ENCODE measurements around the gene ZNF841. TPM values are rescaled to one million over a fixed set of nuclear protein-coding genes. Genes with fewer than 3 reads are reported as not detected.

Gene ZNF841
- 10 to 100 TPM; 11.2 to 32.9 (median 21.8) TPM for total RNA-seq

DNA sequence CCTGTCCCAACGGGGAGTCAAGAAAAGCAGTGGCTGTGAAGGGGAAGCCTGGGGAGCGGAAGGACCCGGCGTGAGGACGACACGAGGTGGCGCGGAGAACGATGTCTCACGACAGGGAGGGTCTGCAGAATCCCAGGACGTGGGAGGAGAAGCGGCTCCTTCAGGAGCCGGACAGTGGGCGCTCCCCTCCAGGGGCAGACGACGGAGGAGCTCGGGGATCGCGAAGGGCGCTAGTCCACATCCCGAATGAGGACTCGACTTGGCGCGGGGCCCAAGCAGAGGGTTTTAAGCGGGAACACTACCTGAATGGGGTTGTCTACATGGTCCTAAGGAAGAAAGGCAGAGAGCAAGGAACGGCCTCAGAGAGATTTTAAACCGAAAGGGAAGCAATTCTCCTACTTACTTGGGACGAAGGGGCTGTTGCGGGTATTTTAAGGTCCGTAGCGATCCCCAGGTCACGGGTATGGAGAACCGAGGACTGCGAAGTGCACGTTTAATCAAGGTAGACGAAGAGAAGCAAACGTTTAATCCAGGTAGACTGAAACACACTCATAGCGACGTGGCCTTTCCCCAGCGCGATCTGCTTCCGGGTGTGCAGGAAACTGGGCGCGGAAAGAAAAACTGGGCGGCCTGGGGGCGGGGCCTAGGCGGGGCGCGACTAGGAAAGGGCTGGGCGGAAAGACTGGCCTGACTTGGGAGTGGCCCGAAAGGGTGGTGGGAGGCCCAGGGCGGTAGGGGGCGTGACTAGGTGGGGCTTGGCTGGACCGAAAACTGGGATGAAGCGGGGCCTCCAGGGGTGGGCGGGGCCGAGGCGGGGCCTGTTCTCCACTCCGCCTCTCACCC lies at the start of gene ZNF841:
Gene ZNF841, minus strand, starts transcription at position 594 of the 843 bp plus-strand sequence. CDS start 10,964 bp downstream, outside the sequence.
- ATAC-seq (ENCODE audit: low FRiP score) (peak; percentile 99), DNase-seq (ENCODE audit: low spot score) (peak; percentile 79)
- TF ChIP-seq, protein P1, sequence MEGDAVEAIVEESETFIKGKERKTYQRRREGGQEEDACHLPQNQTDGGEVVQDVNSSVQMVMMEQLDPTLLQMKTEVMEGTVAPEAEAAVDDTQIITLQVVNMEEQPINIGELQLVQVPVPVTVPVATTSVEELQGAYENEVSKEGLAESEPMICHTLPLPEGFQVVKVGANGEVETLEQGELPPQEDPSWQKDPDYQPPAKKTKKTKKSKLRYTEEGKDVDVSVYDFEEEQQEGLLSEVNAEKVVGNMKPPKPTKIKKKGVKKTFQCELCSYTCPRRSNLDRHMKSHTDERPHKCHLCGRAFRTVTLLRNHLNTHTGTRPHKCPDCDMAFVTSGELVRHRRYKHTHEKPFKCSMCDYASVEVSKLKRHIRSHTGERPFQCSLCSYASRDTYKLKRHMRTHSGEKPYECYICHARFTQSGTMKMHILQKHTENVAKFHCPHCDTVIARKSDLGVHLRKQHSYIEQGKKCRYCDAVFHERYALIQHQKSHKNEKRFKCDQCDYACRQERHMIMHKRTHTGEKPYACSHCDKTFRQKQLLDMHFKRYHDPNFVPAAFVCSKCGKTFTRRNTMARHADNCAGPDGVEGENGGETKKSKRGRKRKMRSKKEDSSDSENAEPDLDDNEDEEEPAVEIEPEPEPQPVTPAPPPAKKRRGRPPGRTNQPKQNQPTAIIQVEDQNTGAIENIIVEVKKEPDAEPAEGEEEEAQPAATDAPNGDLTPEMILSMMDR (IDR thresholded peaks at IDR 0.05), result no peak

DNA sequence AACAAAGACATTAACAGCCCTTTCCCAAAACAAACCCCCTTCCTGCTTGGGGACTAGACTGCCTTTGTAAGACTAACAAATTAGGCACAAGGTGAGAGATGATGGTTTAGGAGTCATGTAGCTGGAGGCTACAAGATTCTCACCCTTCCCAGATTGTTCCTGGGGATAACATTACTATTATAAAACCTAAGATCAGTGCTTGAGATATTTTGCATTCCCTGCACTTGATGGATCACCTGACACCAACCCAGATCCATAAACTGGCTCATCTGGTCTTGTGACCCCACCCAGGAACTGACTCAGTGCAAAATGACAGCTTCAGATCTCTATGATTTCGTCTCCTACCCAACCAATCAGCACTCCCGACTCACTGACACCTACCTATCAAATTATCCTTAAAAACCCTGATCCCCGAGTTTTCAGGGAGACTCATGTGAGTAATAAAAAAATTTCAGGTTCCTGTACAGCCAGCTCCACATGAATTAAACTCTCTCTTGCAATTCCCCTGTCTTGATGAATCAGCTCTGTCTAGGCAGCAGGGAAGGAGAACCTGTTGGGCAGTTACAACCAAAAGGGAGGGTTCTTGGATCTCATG lies 46.5 kb upstream of the ZNF841 start:
- TF ChIP-seq, protein P1 (IDR thresholded peaks at IDR 0.05), result no peak
- DNase-seq (ENCODE audit: low spot score) (no peak), ATAC-seq (ENCODE audit: low FRiP score) (no peak)

DNA sequence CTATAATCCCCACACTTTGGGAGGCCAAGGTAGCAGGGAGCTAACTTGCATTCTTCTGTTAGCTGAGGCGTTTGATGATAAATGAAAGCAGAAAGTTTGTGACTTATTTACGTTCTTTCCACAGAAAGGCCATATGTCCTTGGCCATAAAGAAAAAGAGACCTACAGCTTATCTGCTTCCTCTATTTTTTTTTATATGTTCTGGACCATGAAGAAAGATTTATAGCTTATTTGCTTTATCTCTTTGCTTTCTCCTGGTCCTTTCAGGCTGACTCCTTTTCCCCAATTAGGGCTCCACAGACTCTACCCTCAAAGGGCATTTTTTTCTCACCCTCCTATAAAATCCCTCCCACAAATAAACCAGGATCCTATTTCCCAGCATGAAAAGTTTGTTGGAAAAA lies 45.6 kb upstream of the ZNF841 start:
- TF ChIP-seq, protein P1 (IDR thresholded peaks at IDR 0.05), result no peak

DNA sequence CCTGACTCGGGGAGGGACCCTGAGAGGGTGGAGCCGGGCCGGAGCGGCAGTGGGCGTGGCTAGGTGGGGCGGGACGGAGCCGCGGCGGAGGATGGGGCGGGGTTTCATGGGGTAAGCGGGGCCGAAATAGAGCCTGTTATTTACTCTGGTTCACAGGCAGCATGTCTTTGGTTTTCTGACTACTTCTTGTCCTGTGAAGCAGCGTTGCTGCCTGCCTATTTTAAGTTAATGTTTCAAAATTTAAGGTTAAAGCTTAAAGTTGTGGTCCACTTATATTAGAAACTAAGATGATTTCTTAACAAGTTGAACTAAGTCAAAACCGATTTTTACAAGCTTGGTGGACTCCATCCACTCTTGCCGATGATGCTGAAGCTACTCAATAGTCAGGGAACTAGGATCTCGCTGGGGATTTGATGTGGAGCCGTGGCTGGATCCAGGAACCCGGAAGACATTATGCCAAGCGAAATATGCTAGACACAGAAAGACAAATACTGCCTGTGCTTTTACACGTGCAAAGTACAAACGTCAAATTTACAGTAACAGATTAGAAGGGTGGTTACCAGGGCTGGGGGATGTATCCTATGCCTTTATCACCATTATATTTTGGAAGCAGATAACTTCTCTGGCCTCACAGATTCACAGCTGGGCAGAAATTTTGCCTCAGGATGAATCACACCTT lies 44.6 kb upstream of the ZNF841 start:
- peak; percentile 100 for ATAC-seq (ENCODE audit: low FRiP score)
- DNase-seq (ENCODE audit: low spot score), result peak; percentile 92
- TF ChIP-seq, protein P1 (IDR thresholded peaks at IDR 0.05), result no peak

More for the DNA sequence above, 45.6 kb upstream of the ZNF841 start:
- DNase-seq (ENCODE audit: low spot score) (no peak), ATAC-seq (ENCODE audit: low FRiP score) (no peak)

DNA sequence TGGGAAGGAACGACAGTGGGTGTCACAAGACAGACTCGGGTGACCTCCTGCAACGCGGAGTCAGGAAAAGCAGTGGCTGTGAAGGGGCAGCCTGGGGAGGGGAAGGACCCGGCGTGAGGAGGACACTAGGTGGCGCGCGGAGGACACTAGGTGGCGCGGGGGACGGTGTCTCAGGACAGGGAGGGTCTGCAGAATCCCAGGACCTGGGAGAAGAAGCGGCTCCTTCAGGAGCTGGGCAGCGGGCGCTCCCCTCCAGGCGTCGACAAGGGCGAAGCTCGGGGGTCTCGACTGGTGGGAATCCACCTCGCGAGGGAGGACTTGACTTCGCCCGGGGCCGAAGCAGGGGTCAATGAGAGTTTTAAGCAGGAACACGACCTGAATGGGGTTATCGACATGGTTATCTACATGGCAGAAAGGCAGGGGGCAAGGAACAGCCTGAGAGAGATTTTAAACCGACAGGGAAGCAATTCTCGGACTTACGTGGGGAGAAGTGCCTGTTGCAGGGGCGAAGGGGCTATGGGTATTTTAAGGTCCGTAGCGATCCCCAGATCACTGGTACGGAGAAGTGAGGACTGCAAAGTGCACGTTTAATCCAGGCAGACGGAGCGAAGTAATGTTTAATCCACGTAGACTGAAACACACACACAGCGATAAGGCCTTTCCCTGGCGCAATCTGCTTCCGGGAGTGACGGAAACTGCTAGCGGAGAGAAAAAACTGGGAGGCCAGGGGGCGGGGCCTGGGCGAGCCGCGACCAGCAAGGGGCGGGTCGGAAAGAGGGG lies 43.9 kb upstream of the ZNF841 start, which contains the start of gene ZNF616:
Gene ZNF616, minus strand, starts transcription at position 687 of the 780 bp plus-strand sequence. CDS start 9,426 bp downstream, outside the sequence.
- DNase-seq (ENCODE audit: low spot score) (peak; percentile 72), ATAC-seq (ENCODE audit: low FRiP score) (peak; percentile 68)
- TF ChIP-seq, protein P1 (IDR thresholded peaks at IDR 0.05), result peak in 1 of 3 donors; percentile 61

DNA sequence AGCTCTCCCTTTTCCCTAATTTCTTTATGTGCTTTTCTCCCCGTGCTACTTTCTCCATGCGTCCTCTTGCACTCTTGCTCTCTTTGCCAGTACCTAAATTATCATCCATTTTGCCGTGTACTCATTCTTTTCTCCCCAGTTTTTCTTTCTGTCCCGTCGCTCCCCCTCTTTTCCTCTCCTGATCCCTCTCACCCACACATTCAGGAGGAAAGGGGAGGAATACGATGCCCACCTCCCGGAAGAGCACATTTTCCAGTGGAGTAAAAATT lies 43.4 kb upstream of the ZNF841 start:
- ATAC-seq (ENCODE audit: low FRiP score) (no peak), DNase-seq (ENCODE audit: low spot score) (no peak)
- TF ChIP-seq, protein P1 (IDR thresholded peaks at IDR 0.05), result no peak

All from omental fat pad (tissue), 4 donors.